HG02763 (cell line): ENCODE data around the gene FARP1.

ENCODE experiments used
- ATAC-seq: cut with Tn5 transposase; IDR thresholded peaks from one replicate; pipeline ENCODE4 v1.9.1; 2021; ENCODE audit warnings: mild to moderate bottlenecking, moderate library complexity; ENCODE audit not compliant: unreplicated experiment

The FARP1 gene

GRCh38 chr13:98325724-98326123, 182.8 kb downstream of the FARP1 start:
- ATAC-seq = no peak

GRCh38 chr13:98326291-98326690, 183.4 kb downstream of the FARP1 start:
- no peak for ATAC-seq

GRCh38 chr13:98327371-98328270, 184.7 kb downstream of the FARP1 start:
- no peak for ATAC-seq

- no peak for ATAC-seq
Measured at GRCh38 chr13:98328511-98328910, 185.6 kb downstream of the FARP1 start.

GRCh38 chr13:98332222-98332621, 189.3 kb downstream of the FARP1 start:
- ATAC-seq = no peak

- ATAC-seq = no peak
Measured at GRCh38 chr13:98332691-98333090, 189.8 kb downstream of the FARP1 start.

GRCh38 chr13:98333486-98333885, 190.6 kb downstream of the FARP1 start:
- ATAC-seq = no peak

- ATAC-seq = no peak
Measured at GRCh38 chr13:98334620-98335205, 191.8 kb downstream of the FARP1 start.

- no peak for ATAC-seq
Measured at GRCh38 chr13:98335721-98336120, 192.8 kb downstream of the FARP1 start.

GRCh38 chr13:98338310-98338709, 195.4 kb downstream of the FARP1 start:
- no peak for ATAC-seq

GRCh38 chr13:98339684-98340425, 197.0 kb downstream of the FARP1 start:
- no peak for ATAC-seq

- no peak for ATAC-seq
Measured at GRCh38 chr13:98342953-98343352, 200.1 kb downstream of the FARP1 start.

GRCh38 chr13:98343461-98343860, 200.6 kb downstream of the FARP1 start:
- no peak for ATAC-seq

GRCh38 chr13:98344392-98344791, 201.5 kb downstream of the FARP1 start:
- ATAC-seq = no peak

- ATAC-seq = no peak
Measured at GRCh38 chr13:98345107-98345935, 202.4 kb downstream of the FARP1 start.

GRCh38 chr13:98346904-98347636, 204.2 kb downstream of the FARP1 start:
- no peak for ATAC-seq

- no peak for ATAC-seq
Measured at GRCh38 chr13:98347756-98348155, 204.9 kb downstream of the FARP1 start.

GRCh38 chr13:98348466-98349200, 205.7 kb downstream of the FARP1 start:
- ATAC-seq = no peak

GRCh38 chr13:98349731-98350305, 206.9 kb downstream of the FARP1 start:
- no peak for ATAC-seq
